Ascending aorta (tissue), 2 donors: Measurements from ENCODE around the gene C2orf92. TPM values are rescaled to one million over a fixed set of nuclear protein-coding genes. Genes with fewer than 3 reads are reported as not detected.

Source experiments
- DNase-seq, 2 donors: peaks; one replicate each; pipeline ENCODE4 v3.0.0-alpha.2; 2019; ENCODE audit warnings: low spot score in 2 of 2
- H3K27ac ChIP-seq, 2 donors: fragments of 200-600 bp; sonication (generic); one replicate each; pipeline ENCODE4 v1.5.1; 2016 to 2017; ENCODE audit warnings: mild to moderate bottlenecking in 1 of 2
- H3K27me3 ChIP-seq: fragments of 200-600 bp; sonication (generic); one replicate; pipeline ENCODE4 v1.5.1; 2017
- H3K36me3 ChIP-seq, 2 donors: fragments of 200-600 bp; sonication (generic); one replicate each; pipeline ENCODE4 v1.5.1; 2016
- H3K4me1 ChIP-seq, 2 donors: fragments of 200-600 bp; sonication (generic); one replicate each; pipeline ENCODE4 v1.5.1; 2016 to 2017; ENCODE audit warnings: mild to moderate bottlenecking in 1 of 2
- H3K4me3 ChIP-seq, 2 donors: fragments of 200-600 bp; sonication (generic); one replicate each; pipeline ENCODE4 v1.5.1; 2016 to 2017; ENCODE audit warnings: mild to moderate bottlenecking in 1 of 2
- H3K9me3 ChIP-seq, 2 donors: fragments of 200-600 bp; sonication (generic); one replicate each; pipeline ENCODE4 v1.5.1; 2016
- CTCF ChIP-seq, 3 experiments: fragments of 200-600 bp in 2 of 3; fragments of 450-650 bp in 1 of 3; sonication (generic) in 2 of 3; IDR thresholded peaks; one replicate each; pipeline ENCODE4 v1.5.1; 2016 to 2019; ENCODE audit warnings: antibody characterized with exemption in 3 of 3, mild to moderate bottlenecking in 1 of 3, moderate library complexity in 1 of 3
- intact Hi-C: fragments of 100-400 bp; cut with DNase I; formaldehyde crosslinking; loops from one replicate; pipeline ENCODE4 v1.15.1; 2023
- total RNA-seq: library from RNA; depleted of rRNA; stranded (reverse); fragments of >200 nt; gene quantifications from one replicate; pipeline ENCODE4 v1.1.0, GENCODE V29; 2016

Gene C2orf92
- total RNA-seq, 1 donor from 2014 or later, result 4.6 TPM

GRCh38 chr2:97645695-97646629 is 23.6 kb upstream of the C2orf92 start, which contains the start of gene COX5B:
COX5B (plus strand) TSS chr2:97646062; CDS start chr2:97646087, 25 bp downstream.
- TF ChIP-seq CTCF (IDR thresholded peaks at IDR 0.05), result no peak
- Histone ChIP-seq H3K9me3 (no peaks in the 10 kb centered on the region), H3K36me3 (peaks cover 20 to 30% of the 10 kb centered on the region in 2 donors), H3K4me3 (peak within 1 kb of the TSS; percentile 87 to 92), H3K27me3 (no peaks in the 10 kb centered on the region), H3K27ac (peak within 1 kb of the TSS; percentile 96 to 98), H3K4me1 (peaks cover 3 to 9% of the 10 kb centered on the region in 2 donors)
- intact Hi-C loops, result loop anchor here (1.0 to 5.0 kb wide), 5 partner anchors 18 to 516 kb away; partner anchors contain the start of genes ACTR1B and TMEM131
- peak; percentile 96 to 99 for DNase-seq

GRCh38 chr2:97646977-97647376 is 22.5 kb upstream of the C2orf92 start:
- Histone ChIP-seq H3K9me3 (no peaks in the 10 kb centered on the region), H3K27me3 (no peaks in the 10 kb centered on the region), H3K4me3 (peak overlapping the region; percentile 87 to 92), H3K27ac (peak overlapping the region; percentile 90 to 98), H3K4me1 (peaks cover 3 to 9% of the 10 kb centered on the region in 2 donors), H3K36me3 (peaks cover 20 to 30% of the 10 kb centered on the region in 2 donors)
- intact Hi-C loops, result loop anchor here (5.0 kb wide), 3 partner anchors 50 to 515 kb away; partner anchors contain the start of gene TMEM131
- TF ChIP-seq CTCF (IDR thresholded peaks at IDR 0.05), result no peak
- DNase-seq, result no peak

GRCh38 chr2:97651114-97651513 is 18.4 kb upstream of the C2orf92 start:
- Histone ChIP-seq H3K27ac (no peak overlapping the region), H3K36me3 (peaks cover 22 to 56% of the 10 kb centered on the region in 2 donors), H3K4me1 (peaks cover 3 to 6% of the 10 kb centered on the region in 2 donors), H3K9me3 (peaks cover 0 to 6% of the 10 kb centered on the region in 2 donors), H3K27me3 (no peaks in the 10 kb centered on the region), H3K4me3 (no peak overlapping the region)
- intact Hi-C loops, result no loop called here
- no peak for TF ChIP-seq CTCF (IDR thresholded peaks at IDR 0.05)
- no peak for DNase-seq

- Histone ChIP-seq H3K4me1 (no peaks in the 10 kb centered on the region), H3K27ac (no peak overlapping the region), H3K36me3 (peaks cover 32 to 63% of the 10 kb centered on the region in 2 donors), H3K9me3 (peaks cover 0 to 6% of the 10 kb centered on the region in 2 donors), H3K27me3 (no peaks in the 10 kb centered on the region), H3K4me3 (no peak overlapping the region)
- DNase-seq, result no peak
- TF ChIP-seq CTCF (IDR thresholded peaks at IDR 0.05), result no peak
- intact Hi-C loops, result no loop called here
Observed at GRCh38 chr2:97653473-97653872, 16.0 kb upstream of the C2orf92 start.

GRCh38 chr2:97653874-97654273 is 15.6 kb upstream of the C2orf92 start:
- Histone ChIP-seq H3K4me1 (no peaks in the 10 kb centered on the region), H3K27me3 (no peaks in the 10 kb centered on the region), H3K36me3 (peaks cover 36 to 63% of the 10 kb centered on the region in 2 donors), H3K9me3 (peaks cover 0 to 6% of the 10 kb centered on the region in 2 donors), H3K4me3 (no peak overlapping the region), H3K27ac (no peak overlapping the region)
- TF ChIP-seq CTCF (IDR thresholded peaks at IDR 0.05), result no peak
- intact Hi-C loops, result no loop called here
- no peak for DNase-seq
